ENCODE measurements around the gene UNC5B. TPM values are rescaled to one million over a fixed set of nuclear protein-coding genes. Genes with fewer than 3 reads are reported as not detected.

The UNC5B gene
- polyA plus RNA-seq, 1 experiment, result 27.4 TPM

DNA sequence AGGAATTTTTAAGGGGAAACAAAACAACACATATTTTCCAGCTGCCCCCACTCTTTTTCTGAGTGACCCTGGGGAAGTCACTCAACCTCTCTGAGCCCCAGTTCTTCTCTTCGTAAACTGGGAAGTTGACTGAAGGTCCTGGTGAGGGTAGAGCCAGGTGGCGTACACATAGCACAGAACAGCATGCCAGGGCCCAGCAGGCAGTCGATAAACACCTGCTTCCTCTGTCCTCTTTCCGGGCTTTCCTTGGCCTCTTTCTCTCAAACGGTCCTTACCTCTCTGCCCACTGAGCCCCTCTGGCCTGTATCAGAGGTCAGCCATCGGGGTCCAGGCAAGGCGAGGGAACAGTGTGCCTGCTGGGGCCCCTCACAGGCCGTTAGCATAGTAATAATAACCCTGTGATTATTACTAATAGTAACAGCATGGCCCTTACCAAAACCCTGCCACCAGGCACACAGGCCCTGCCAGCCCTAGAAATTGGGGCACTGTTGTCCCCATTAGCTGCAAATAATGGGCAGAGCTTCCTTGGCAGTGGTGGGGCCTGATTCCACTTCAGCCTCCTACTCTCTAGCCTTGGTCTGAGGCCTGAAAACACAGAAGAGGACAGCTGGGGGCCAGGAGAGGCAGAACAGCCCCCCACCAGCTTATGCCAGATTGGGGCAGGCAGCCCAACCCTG, 69.4 kb downstream of the UNC5B start:
- Histone ChIP-seq H3K36me3 (ENCODE audit: control insufficient read depth, insufficient read depth, low read length) (peaks cover 33% of the 10 kb centered on the region), H3K4me3 (ENCODE audit: low read depth, low read length) (no peak overlapping the region), H3K27me3 (ENCODE audit: control insufficient read depth, insufficient read depth, low read length) (no peaks in the 10 kb centered on the region)
- ChIA-PET POLR2A (no interaction called here), CTCF (interaction anchor here (1.4 to 3.2 kb wide), 2 partner anchors 11 to 18 kb away, joined by 3 to 14 read pairs; no protein-coding TSS in a partner anchor)
- no peak for DNase-seq (ENCODE audit: low read depth)
- TF ChIP-seq CTCF (IDR thresholded peaks at IDR 0.05; ENCODE audit: insufficient read depth, low read depth, low read length), result no peak

GRCh38 chr10:71282323-71282680, 69.9 kb downstream of the UNC5B start:
- CTCF ChIA-PET, result interaction anchor here (1.0 to 3.2 kb wide), 3 partner anchors 12 to 19 kb away, joined by 3 to 14 read pairs (median 4); no protein-coding TSS in a partner anchor

GRCh38 chr10:71283410-71283809, 71.0 kb downstream of the UNC5B start:
- no peak for DNase-seq (ENCODE audit: low read depth)
- no peak for TF ChIP-seq CTCF (IDR thresholded peaks at IDR 0.05; ENCODE audit: insufficient read depth, low read depth, low read length)
- H3K27me3 ChIP-seq (ENCODE audit: control insufficient read depth, insufficient read depth, low read length), result no peaks in the 10 kb centered on the region
- H3K4me3 ChIP-seq (ENCODE audit: low read depth, low read length), result no peak overlapping the region
- peaks cover 46% of the 10 kb centered on the region for H3K36me3 ChIP-seq (ENCODE audit: control insufficient read depth, insufficient read depth, low read length)
- ChIA-PET CTCF (interaction anchor here (1.0 to 5.8 kb wide), 7 partner anchors 10 to 380 kb away, joined by 4 to 63 read pairs (median 6); no protein-coding TSS in a partner anchor), POLR2A (no interaction called here)

More at GRCh38 chr10:71282323-71282680, 69.9 kb downstream of the UNC5B start:
- Histone ChIP-seq H3K4me3 (ENCODE audit: low read depth, low read length) (no peak overlapping the region), H3K36me3 (ENCODE audit: control insufficient read depth, insufficient read depth, low read length) (peaks cover 37% of the 10 kb centered on the region), H3K27me3 (ENCODE audit: control insufficient read depth, insufficient read depth, low read length) (no peaks in the 10 kb centered on the region)
- no peak for DNase-seq (ENCODE audit: low read depth)
- POLR2A ChIA-PET, result no interaction called here
- no peak for TF ChIP-seq CTCF (IDR thresholded peaks at IDR 0.05; ENCODE audit: insufficient read depth, low read depth, low read length)

DNA sequence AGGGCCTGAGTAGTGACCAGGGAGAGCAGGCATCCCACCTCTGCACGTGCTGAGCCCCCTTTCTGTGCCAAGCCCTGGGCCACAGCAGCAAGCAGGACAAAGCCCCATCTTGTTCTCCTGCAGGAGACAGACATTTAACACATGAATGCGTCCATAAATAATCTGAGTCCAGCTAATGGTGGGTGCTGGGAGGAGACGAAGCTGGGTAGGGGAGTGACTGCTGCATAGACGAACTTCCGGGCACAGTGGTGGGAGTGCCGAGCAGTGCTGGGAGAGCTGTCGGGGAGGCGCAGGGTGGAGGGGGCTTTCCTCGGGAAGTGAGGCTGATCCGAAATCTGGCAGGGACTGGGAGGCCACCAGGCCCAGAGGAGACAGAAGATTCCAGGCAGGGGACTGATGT, 71.5 kb downstream of the UNC5B start:
- CTCF ChIA-PET, result interaction anchor here (1.1 to 5.8 kb wide), 9 partner anchors 8 to 381 kb away, joined by 3 to 63 read pairs (median 6); no protein-coding TSS in a partner anchor
- no peaks in the 10 kb centered on the region for H3K27me3 ChIP-seq (ENCODE audit: control insufficient read depth, insufficient read depth, low read length)
- no peak for DNase-seq (ENCODE audit: low read depth)
- POLR2A ChIA-PET, result no interaction called here
- no peak overlapping the region for H3K4me3 ChIP-seq (ENCODE audit: low read depth, low read length)
- H3K36me3 ChIP-seq (ENCODE audit: control insufficient read depth, insufficient read depth, low read length), result peaks cover 48% of the 10 kb centered on the region
- no peak for TF ChIP-seq CTCF (IDR thresholded peaks at IDR 0.05; ENCODE audit: insufficient read depth, low read depth, low read length)

GRCh38 chr10:71284544-71285179, 72.3 kb downstream of the UNC5B start:
- POLR2A ChIA-PET, result no interaction called here
- Histone ChIP-seq H3K36me3 (ENCODE audit: control insufficient read depth, insufficient read depth, low read length) (peaks cover 47% of the 10 kb centered on the region), H3K27me3 (ENCODE audit: control insufficient read depth, insufficient read depth, low read length) (no peaks in the 10 kb centered on the region), H3K4me3 (ENCODE audit: low read depth, low read length) (no peak overlapping the region)
- DNase-seq (ENCODE audit: low read depth), result no peak
- no peak for TF ChIP-seq CTCF (IDR thresholded peaks at IDR 0.05; ENCODE audit: insufficient read depth, low read depth, low read length)
- CTCF ChIA-PET, result interaction anchor here (0.8 to 5.8 kb wide), 12 partner anchors 8 to 381 kb away, joined by 3 to 63 read pairs (median 6); partner anchors contain the start of gene UNC5B
